AG04450 (cell line): ENCODE results near the gene ING5. TPM values are rescaled to one million over a fixed set of nuclear protein-coding genes. Genes with fewer than 3 reads are reported as not detected.

ENCODE experiments used
- CTCF ChIA-PET: fragments of 300-600, 350-600 bp; formaldehyde crosslinking; extraction: SDS; loops from one replicate; lab custom pipeline; 2022; ENCODE audit warnings: antibody characterized with exemption, inconsistent platforms; lab: Charles Lee
- POLR2A ChIA-PET: fragments of 350-600 bp; formaldehyde crosslinking; extraction: SDS; loops from one replicate; lab custom pipeline; 2021; ENCODE audit warnings: antibody characterized with exemption, inconsistent platforms; lab: Yijun Ruan, JAX
- DNase-seq: peaks from one replicate; pipeline ENCODE4 v3.0.0-alpha.2; 2011; ENCODE audit warnings: low read depth, low spot score
- H3K27ac ChIP-seq: one replicate; pipeline ENCODE4 v1.5.1; 2012; ENCODE audit warnings: low read depth, low read length, control low read depth
- H3K27me3 ChIP-seq: one replicate; pipeline ENCODE4 v1.6.0; 2012; ENCODE audit warnings: low read length; ENCODE audit not compliant: control insufficient read depth, insufficient read depth
- H3K4me3 ChIP-seq: 2 replicates; pipeline ENCODE4 v1.5.1; 2011; ENCODE audit warnings: mild to moderate bottlenecking, low read depth, low read length, control low read depth
- H3K9me3 ChIP-seq: 2 replicates; pipeline ENCODE4 v1.5.1; 2012; ENCODE audit warnings: low read length; ENCODE audit not compliant: control insufficient read depth, insufficient read depth
- CTCF ChIP-seq: IDR thresholded peaks from 2 replicates; pipeline ENCODE4 v1.5.1; 2011; ENCODE audit warnings: low read depth, low read length, control low read depth, inconsistent platforms
- polyA plus RNA-seq: library from polyadenylated mRNA; depleted of rRNA; stranded (reverse); fragments of >200 nt; gene quantifications from 2 replicates; pipeline ENCODE4 v1.2.3, GENCODE V29; 2011

The ING5 gene
- polyA plus RNA-seq, 1 experiment = 23.9 TPM

GRCh38 chr2:241743620-241744019 lies 41.8 kb downstream of the ING5 start:
- H3K27ac ChIP-seq = no peak overlapping the region
- DNase-seq = no peak
- POLR2A ChIA-PET = no interaction called here
- CTCF ChIA-PET = no interaction called here
- no peaks in the 10 kb centered on the region for H3K27me3 ChIP-seq
- no peak for TF ChIP-seq CTCF
- H3K4me3 ChIP-seq = no peak overlapping the region
- peaks cover 12% of the 10 kb centered on the region for H3K9me3 ChIP-seq

- DNase-seq = no peak
- ChIA-PET POLR2A (no interaction called here), CTCF (no interaction called here)
- H3K27me3 ChIP-seq = no peaks in the 10 kb centered on the region
- no peak overlapping the region for H3K4me3 ChIP-seq
- no peak for TF ChIP-seq CTCF
- H3K9me3 ChIP-seq = peaks cover 12% of the 10 kb centered on the region
- H3K27ac ChIP-seq = no peak overlapping the region
Observed at GRCh38 chr2:241744028-241744754, 42.4 kb downstream of the ING5 start.

- no peak for DNase-seq
- CTCF ChIA-PET = no interaction called here
- Histone ChIP-seq H3K9me3 (peaks cover 12% of the 10 kb centered on the region), H3K27me3 (no peaks in the 10 kb centered on the region), H3K4me3 (no peak overlapping the region), H3K27ac (no peak overlapping the region)
- POLR2A ChIA-PET = no interaction called here
- no peak for TF ChIP-seq CTCF
Observed at GRCh38 chr2:241745276-241745675, 43.4 kb downstream of the ING5 start.

GRCh38 chr2:241746084-241746483 lies 44.2 kb downstream of the ING5 start:
- Histone ChIP-seq H3K27me3 (no peaks in the 10 kb centered on the region), H3K9me3 (peaks cover 12% of the 10 kb centered on the region), H3K27ac (no peak overlapping the region), H3K4me3 (no peak overlapping the region)
- DNase-seq = no peak
- ChIA-PET CTCF (no interaction called here), POLR2A (no interaction called here)
- TF ChIP-seq CTCF = no peak

GRCh38 chr2:241748468-241749256 lies 46.8 kb downstream of the ING5 start:
- Histone ChIP-seq H3K27ac (no peak overlapping the region), H3K27me3 (no peaks in the 10 kb centered on the region), H3K9me3 (peaks cover 12% of the 10 kb centered on the region), H3K4me3 (no peak overlapping the region)
- CTCF ChIA-PET = no interaction called here
- POLR2A ChIA-PET = no interaction called here
- no peak for DNase-seq
- TF ChIP-seq CTCF = no peak
